ENCODE measurements around the gene ASPSCR1. TPM values are rescaled to one million over a fixed set of nuclear protein-coding genes. Genes with fewer than 3 reads are reported as not detected.

Gene ASPSCR1
- total RNA-seq, 1 experiment from 2014 or later = 59.2 TPM

DNA sequence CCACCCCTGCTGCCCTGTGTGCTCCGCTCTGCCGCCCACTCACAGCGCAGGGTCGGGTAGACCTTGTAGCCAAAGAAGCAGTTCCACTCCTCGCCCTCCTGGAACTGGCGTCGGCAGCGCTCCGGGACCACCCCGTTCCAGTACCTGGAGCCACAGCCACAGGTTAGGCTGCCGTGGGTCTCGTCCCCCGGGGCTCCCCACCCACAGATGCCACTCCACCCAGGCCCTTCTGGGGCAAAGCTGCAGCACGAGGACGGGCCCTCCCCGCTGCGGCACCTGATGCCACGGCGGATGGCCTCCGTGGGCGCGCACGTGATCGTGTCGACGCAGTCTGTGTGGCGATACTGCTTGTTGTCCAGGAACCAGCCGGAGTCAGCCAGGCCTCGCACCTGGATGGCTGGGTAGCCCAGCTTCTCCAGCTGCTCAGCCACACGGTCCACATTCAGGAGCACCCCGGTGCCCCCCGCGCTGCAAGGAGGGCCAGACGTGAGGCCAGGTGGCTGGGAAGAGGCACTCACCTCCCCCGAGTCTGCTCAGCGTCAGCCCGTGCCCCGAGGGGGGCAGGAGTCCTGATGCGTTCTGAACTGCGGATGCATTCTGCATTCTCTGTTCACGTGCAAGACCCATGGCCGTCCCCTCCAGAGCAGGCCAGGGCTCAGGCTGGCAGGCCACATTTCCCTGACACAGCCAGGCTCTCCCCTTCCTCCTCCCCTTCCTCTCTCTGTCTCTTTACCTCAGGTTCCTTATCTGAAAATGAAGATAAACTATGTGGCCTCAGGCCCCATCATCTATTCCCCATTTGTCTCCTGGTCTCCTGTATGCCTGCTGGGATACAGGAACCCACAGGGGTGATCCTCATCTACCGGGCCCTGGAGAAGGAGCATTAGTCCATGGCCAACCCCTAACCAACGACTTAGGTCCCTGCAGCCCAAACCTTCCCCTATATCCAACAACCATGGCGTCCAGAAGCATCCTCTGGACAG lies 20.5 kb upstream of the ASPSCR1 start:
- H3K27me3 Mint-ChIP-seq (ENCODE audit: insufficient read depth, unreplicated experiment) = no peaks in the 10 kb centered on the region
- CTCF ChIA-PET = interaction anchor here (0.7 kb wide), 1 partner anchor 40 kb away, joined by 3 read pairs; no protein-coding TSS in a partner anchor
- BruUV-seq (replicated peaks) = no TSS peak

DNA sequence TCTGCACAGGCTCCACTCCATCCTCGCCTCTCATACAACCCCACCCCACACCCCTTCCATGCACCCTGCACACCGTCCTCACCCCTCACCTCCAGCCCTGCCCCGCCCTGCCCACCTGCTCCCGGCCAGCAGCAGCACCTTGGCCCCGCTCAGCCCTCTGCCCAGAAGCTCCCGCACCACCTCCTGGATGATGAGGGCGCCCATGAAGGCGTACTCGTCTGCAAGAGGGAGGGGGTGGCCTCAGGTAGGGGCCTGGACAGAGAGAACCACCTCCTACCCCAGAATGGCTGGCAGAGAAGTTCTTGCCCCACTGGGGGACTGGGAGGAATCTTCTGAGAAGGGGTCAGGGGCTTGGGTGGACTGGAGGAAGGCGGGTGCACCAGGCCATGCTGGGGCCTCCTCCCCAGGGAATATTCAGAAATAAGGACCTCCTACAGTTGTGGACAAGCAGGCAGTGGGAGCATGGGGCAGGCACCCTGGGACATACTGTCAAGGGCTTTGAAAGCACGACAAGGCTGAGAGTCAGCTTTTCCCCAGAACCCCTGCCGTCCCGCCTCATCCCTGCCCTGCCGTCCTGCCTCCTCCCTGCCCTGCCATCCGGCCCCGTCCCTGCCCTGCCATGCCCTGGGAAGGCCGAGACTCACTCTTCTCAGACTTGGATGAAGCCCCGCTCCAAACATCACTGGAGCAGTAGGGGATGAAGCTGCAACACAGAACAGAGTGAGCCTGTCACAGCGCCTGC lies 19.6 kb upstream of the ASPSCR1 start:
- DNase-seq = no peak
- H3K27me3 Mint-ChIP-seq (ENCODE audit: insufficient read depth, unreplicated experiment) = no peaks in the 10 kb centered on the region
- intact Hi-C loops (cut with micrococcal nuclease; ENCODE audit: unreplicated experiment) = no loop called here
- H3K9me3 Mint-ChIP-seq (ENCODE audit: unreplicated experiment) = no peaks in the 10 kb centered on the region
- TF ChIP-seq, protein P1, sequence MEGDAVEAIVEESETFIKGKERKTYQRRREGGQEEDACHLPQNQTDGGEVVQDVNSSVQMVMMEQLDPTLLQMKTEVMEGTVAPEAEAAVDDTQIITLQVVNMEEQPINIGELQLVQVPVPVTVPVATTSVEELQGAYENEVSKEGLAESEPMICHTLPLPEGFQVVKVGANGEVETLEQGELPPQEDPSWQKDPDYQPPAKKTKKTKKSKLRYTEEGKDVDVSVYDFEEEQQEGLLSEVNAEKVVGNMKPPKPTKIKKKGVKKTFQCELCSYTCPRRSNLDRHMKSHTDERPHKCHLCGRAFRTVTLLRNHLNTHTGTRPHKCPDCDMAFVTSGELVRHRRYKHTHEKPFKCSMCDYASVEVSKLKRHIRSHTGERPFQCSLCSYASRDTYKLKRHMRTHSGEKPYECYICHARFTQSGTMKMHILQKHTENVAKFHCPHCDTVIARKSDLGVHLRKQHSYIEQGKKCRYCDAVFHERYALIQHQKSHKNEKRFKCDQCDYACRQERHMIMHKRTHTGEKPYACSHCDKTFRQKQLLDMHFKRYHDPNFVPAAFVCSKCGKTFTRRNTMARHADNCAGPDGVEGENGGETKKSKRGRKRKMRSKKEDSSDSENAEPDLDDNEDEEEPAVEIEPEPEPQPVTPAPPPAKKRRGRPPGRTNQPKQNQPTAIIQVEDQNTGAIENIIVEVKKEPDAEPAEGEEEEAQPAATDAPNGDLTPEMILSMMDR (IDR thresholded peaks at IDR 0.05; ENCODE audit: insufficient read depth in 1 of 2, low read depth in 1 of 2, low read length in 1 of 2, severe bottlenecking in 1 of 2, unreplicated experiment in 1 of 2) = no peak
- peaks cover 14% of the 10 kb centered on the region for H3K36me3 Mint-ChIP-seq (ENCODE audit: insufficient read depth, unreplicated experiment)
- H3K4me3 Mint-ChIP-seq (ENCODE audit: unreplicated experiment) = peak overlapping the region; percentile 70
- no peak overlapping the region for H3K27ac Mint-ChIP-seq (ENCODE audit: unreplicated experiment)
- ChIA-PET POLR2A (no interaction called here), CTCF (no interaction called here)
- Histone ChIP-seq H3K36me3 (ENCODE audit: control insufficient read depth, insufficient read depth, low read length) (no peaks in the 10 kb centered on the region), H3K4me3 (ENCODE audit: low read depth, low read length) (no peak overlapping the region), H3K27me3 (replicated peaks; ENCODE audit: control insufficient read depth, insufficient read depth, low read length) (0 out of 2 replicates have a peak, but pooled peaks cover 1% of the 10 kb centered on the region), H3K9me3 (no peaks in the 10 kb centered on the region), H3K4me1 (peaks cover 37% of the 10 kb centered on the region)
- peaks cover 6% of the 10 kb centered on the region for H3K4me1 Mint-ChIP-seq (ENCODE audit: low read depth, unreplicated experiment)
- no TSS peak for BruUV-seq (replicated peaks)

More for the DNA sequence above, 20.5 kb upstream of the ASPSCR1 start:
- TF ChIP-seq, protein P1 (IDR thresholded peaks at IDR 0.05; ENCODE audit: insufficient read depth in 1 of 2, low read depth in 1 of 2, low read length in 1 of 2, severe bottlenecking in 1 of 2, unreplicated experiment in 1 of 2) = no peak
- Mint-ChIP-seq H3K4me1 (ENCODE audit: low read depth, unreplicated experiment) (peaks cover 6% of the 10 kb centered on the region), H3K27ac (ENCODE audit: unreplicated experiment) (no peak overlapping the region), H3K4me3 (ENCODE audit: unreplicated experiment) (no peak overlapping the region), H3K9me3 (ENCODE audit: unreplicated experiment) (no peaks in the 10 kb centered on the region), H3K36me3 (ENCODE audit: insufficient read depth, unreplicated experiment) (peaks cover 15% of the 10 kb centered on the region)
- H3K9me3 ChIP-seq = no peaks in the 10 kb centered on the region
- no peak overlapping the region for H3K4me3 ChIP-seq (ENCODE audit: low read depth, low read length)
- peaks cover 37% of the 10 kb centered on the region for H3K4me1 ChIP-seq
- intact Hi-C loops (cut with micrococcal nuclease; ENCODE audit: unreplicated experiment) = no loop called here
- 0 out of 2 replicates have a peak, but pooled peaks cover 1% of the 10 kb centered on the region for H3K27me3 ChIP-seq (replicated peaks; ENCODE audit: control insufficient read depth, insufficient read depth, low read length)
- no peak for DNase-seq
- POLR2A ChIA-PET = no interaction called here
- H3K36me3 ChIP-seq (ENCODE audit: control insufficient read depth, insufficient read depth, low read length) = no peaks in the 10 kb centered on the region
